Measurements from ENCODE around the gene SDC1.

GRCh38 chr2:20196053-20196656 lies 28.8 kb downstream of the SDC1 start:
- TF ChIP-seq POLR2AphosphoS5 (IDR thresholded peaks at IDR 0.05; ENCODE audit: borderline replicate concordance, low read depth, low read length), result no peak
- no peak for TF ChIP-seq EZH2 (IDR thresholded peaks at IDR 0.05)
- no peak for TF ChIP-seq FOXP2 (optimal IDR thresholded peaks at IDR 0.05; ENCODE audit: control extremely low read depth, extremely low read length, insufficient read depth)

All from SK-N-MC (cell line).